H9 (cell line): ENCODE measurements around the gene LPCAT2. TPM values are rescaled to one million over a fixed set of nuclear protein-coding genes. Genes with fewer than 3 reads are reported as not detected.

Experiments
- DNase-seq: peaks from one replicate; pipeline ENCODE4 v3.0.0-alpha.2; 2017
- H2AFZ ChIP-seq: one replicate; pipeline ENCODE4 v1.6.1; 2013; ENCODE audit warnings: mild to moderate bottlenecking, low read length, control low read depth, moderate library complexity
- H2AK5ac ChIP-seq: 2 replicates; pipeline ENCODE4 v1.6.1; 2013; ENCODE audit warnings: low read length, control low read depth, mixed read lengths; ENCODE audit not compliant: insufficient read length
- H2BK120ac ChIP-seq: one replicate; pipeline ENCODE4 v1.6.1; 2013; ENCODE audit warnings: low read depth, mild to moderate bottlenecking, low read length, control low read depth, inconsistent platforms; ENCODE audit not compliant: poor library complexity, severe bottlenecking
- H2BK12ac ChIP-seq: 2 replicates; pipeline ENCODE4 v1.6.1; 2013; ENCODE audit warnings: low read length, control low read depth, mixed read lengths, low read depth; ENCODE audit not compliant: insufficient read length
- H2BK15ac ChIP-seq: 2 replicates; pipeline ENCODE4 v1.6.1; 2013; ENCODE audit warnings: low read depth, low read length, control low read depth
- H2BK20ac ChIP-seq: one replicate; pipeline ENCODE4 v1.6.1; 2013; ENCODE audit warnings: low read depth, mild to moderate bottlenecking, low read length, control low read depth, inconsistent platforms; ENCODE audit not compliant: poor library complexity, severe bottlenecking
- H2BK5ac ChIP-seq: 2 replicates; pipeline ENCODE4 v1.6.1; 2013; ENCODE audit warnings: low read length, control low read depth, mixed read lengths; ENCODE audit not compliant: insufficient read length
- H3K14ac ChIP-seq: 2 replicates; pipeline ENCODE4 v1.6.1; 2013; ENCODE audit warnings: low read length, control low read depth; ENCODE audit not compliant: insufficient read depth
- H3K18ac ChIP-seq: 2 replicates; pipeline ENCODE4 v1.6.1; 2013; ENCODE audit warnings: low read depth, mild to moderate bottlenecking, mixed read lengths, low read length, control low read depth; ENCODE audit not compliant: insufficient read length
- H3K23ac ChIP-seq: 2 replicates; pipeline ENCODE4 v1.6.1; 2013; ENCODE audit warnings: low read length, control low read depth, mixed read lengths, low read depth; ENCODE audit not compliant: insufficient read length
- H3K23me2 ChIP-seq: 2 replicates; pipeline ENCODE4 v1.6.1; 2013; ENCODE audit warnings: low read depth, mild to moderate bottlenecking, mixed read lengths, low read length, control low read depth; ENCODE audit not compliant: insufficient read length, poor library complexity, severe bottlenecking
- H3K27ac ChIP-seq: 2 replicates; pipeline ENCODE4 v1.5.1; 2013; ENCODE audit warnings: low read length, control low read depth, mixed read lengths, low read depth; ENCODE audit not compliant: insufficient read length
- H3K27me3 ChIP-seq: 2 replicates; pipeline ENCODE4 v1.6.1; 2013; ENCODE audit warnings: low read length, control low read depth, inconsistent platforms; ENCODE audit not compliant: insufficient read depth
- H3K4ac ChIP-seq: 2 replicates; pipeline ENCODE4 v1.6.1; 2013; ENCODE audit warnings: low read depth, mild to moderate bottlenecking, control low read depth, inconsistent platforms, low read length, moderate library complexity
- H3K4me1 ChIP-seq: 2 replicates; pipeline ENCODE4 v1.6.1; 2013; ENCODE audit warnings: low read length, control low read depth, inconsistent platforms; ENCODE audit not compliant: insufficient read depth
- H3K4me2 ChIP-seq: 2 replicates; pipeline ENCODE4 v1.6.1; 2013; ENCODE audit warnings: low read length, control low read depth, mixed read lengths; ENCODE audit not compliant: insufficient read length, insufficient read depth
- H3K56ac ChIP-seq: 2 replicates; pipeline ENCODE4 v1.6.1; 2013; ENCODE audit warnings: low read depth, mild to moderate bottlenecking, mixed read lengths, low read length, control low read depth; ENCODE audit not compliant: insufficient read length
- H3K79me1 ChIP-seq: 2 replicates; pipeline ENCODE4 v1.6.1; 2013; ENCODE audit warnings: low read depth, mild to moderate bottlenecking, moderate library complexity, low read length, control low read depth, inconsistent platforms; ENCODE audit not compliant: insufficient read depth, poor library complexity, severe bottlenecking
- H3K79me2 ChIP-seq: 2 replicates; pipeline ENCODE4 v1.6.1; 2013; ENCODE audit warnings: low read length, control low read depth, inconsistent platforms; ENCODE audit not compliant: insufficient read depth
- H3K9ac ChIP-seq: 2 replicates; pipeline ENCODE4 v1.6.1; 2013; ENCODE audit warnings: low read length, control low read depth, mixed read lengths; ENCODE audit not compliant: insufficient read length; ENCODE audit errors: extremely low read depth
- H3K9me3 ChIP-seq: one replicate; pipeline ENCODE4 v1.6.1; 2013; ENCODE audit warnings: low read depth, low read length, inconsistent platforms; ENCODE audit not compliant: control insufficient read depth
- H3T11ph ChIP-seq: one replicate; pipeline ENCODE4 v1.6.1; 2013; ENCODE audit warnings: mild to moderate bottlenecking, low read length, control low read depth, inconsistent platforms
- H4K20me1 ChIP-seq: one replicate; pipeline ENCODE4 v1.6.1; 2013; ENCODE audit not compliant: control insufficient read depth, insufficient read length, insufficient read depth
- H4K5ac ChIP-seq: 2 replicates; pipeline ENCODE4 v1.6.1; 2013; ENCODE audit warnings: low read depth, mild to moderate bottlenecking, mixed read lengths, low read length, control low read depth; ENCODE audit not compliant: insufficient read length
- H4K8ac ChIP-seq: replicated peaks from 2 replicates; pipeline ENCODE4 v1.6.1; 2013; ENCODE audit warnings: low read length, control low read depth, mixed read lengths, low read depth; ENCODE audit not compliant: insufficient read length
- H4K91ac ChIP-seq: 2 replicates; pipeline ENCODE4 v1.6.1; 2013; ENCODE audit warnings: low read depth, mild to moderate bottlenecking, moderate library complexity, mixed read lengths, low read length, control low read depth; ENCODE audit not compliant: insufficient read length
- H3K27ac Mint-ChIP-seq, 3 experiments: 2 replicates in 2 of 3; 3 replicates in 1 of 3; pipeline ENCODE4 v1.8.0; 2020 to 2021; ENCODE audit warnings: mixed read lengths in 3 of 3, mild to moderate bottlenecking in 1 of 3, moderate library complexity in 1 of 3
- H3K27me3 Mint-ChIP-seq: 2 replicates; pipeline ENCODE4 v1.8.0; 2021; ENCODE audit warnings: low read depth, mild to moderate bottlenecking, moderate library complexity, mixed read lengths
- H3K36me3 Mint-ChIP-seq, 3 experiments: 2 replicates in 2 of 3; 3 replicates in 1 of 3; pipeline ENCODE4 v1.8.0; 2020 to 2021; ENCODE audit warnings: low read depth in 3 of 3, mixed read lengths in 3 of 3; ENCODE audit not compliant: insufficient read depth in 1 of 3
- H3K4me1 Mint-ChIP-seq, 2 experiments: 2 replicates each; pipeline ENCODE4 v1.8.0; 2020; ENCODE audit warnings: mixed read lengths in 2 of 2
- H3K4me3 Mint-ChIP-seq, 2 experiments: 2 replicates in 1 of 2; 3 replicates in 1 of 2; pipeline ENCODE4 v1.8.0; 2020 to 2021; ENCODE audit warnings: mild to moderate bottlenecking in 2 of 2, mixed read lengths in 2 of 2, moderate library complexity in 1 of 2
- H3K9me3 Mint-ChIP-seq, 2 experiments: 2 replicates in 1 of 2; 3 replicates in 1 of 2; pipeline ENCODE4 v1.8.0; 2020; ENCODE audit warnings: mild to moderate bottlenecking in 2 of 2, mixed read lengths in 2 of 2, moderate library complexity in 1 of 2
- WGBS: extraction: QIAGEN DNeasy Blood & Tissue Kit; methylation state at CpG from one replicate; pipeline ENCODE4 v1.1.7; 2013; ENCODE audit warnings: missing lambda C conversion rate, low lambda C conversion rate, mixed read lengths; ENCODE audit not compliant: insufficient read length; ENCODE audit errors: extremely low coverage; 5-methylcytosine and 5-hydroxymethylcytosine counted together
- total RNA-seq: library from RNA; stranded (reverse); gene quantifications from 2 replicates; pipeline ENCODE4 v1.2.1, GENCODE V29; 2021
- TF ChIP-seq, protein P1 (sequence below): fragments of 200-600 bp; sonication (generic); conservative IDR thresholded peaks from 3 replicates; pipeline ENCODE4 v1.8.0; 2021; ENCODE audit warnings: antibody characterized with exemption, mild to moderate bottlenecking

Gene LPCAT2
- total RNA-seq, 1 experiment from 2014 or later, result 2.8 TPM

DNA sequence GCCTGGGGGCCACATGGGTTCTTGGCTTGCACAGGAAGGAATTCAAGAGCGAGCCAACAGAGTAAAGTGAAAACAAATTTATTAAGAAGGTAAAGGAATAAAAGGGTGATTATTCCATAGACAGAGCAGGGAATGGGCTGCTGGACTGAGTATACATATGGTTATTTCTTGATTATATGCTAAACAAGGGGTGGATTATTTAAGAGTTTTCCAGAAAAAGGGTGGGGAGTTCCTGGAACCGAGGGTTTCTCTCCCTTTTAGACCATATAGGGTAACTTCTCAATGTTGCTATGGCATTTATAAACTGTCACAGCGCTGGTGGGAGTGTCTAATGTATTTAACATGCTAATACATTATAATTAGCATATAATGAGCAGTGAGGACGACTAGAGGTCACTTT, 27.8 kb upstream of the LPCAT2 start:
- H3K27ac ChIP-seq, result no peak overlapping the region
- H2BK5ac ChIP-seq, result no peak overlapping the region
- H4K5ac ChIP-seq, result no peak overlapping the region
- no peaks in the 10 kb centered on the region for H3K79me2 ChIP-seq
- H4K8ac ChIP-seq, result no peak overlapping the region
- no peak overlapping the region for H3K23ac ChIP-seq
- H4K20me1 ChIP-seq, result no peaks in the 10 kb centered on the region
- H3K27me3 Mint-ChIP-seq, result peaks cover 68% of the 10 kb centered on the region
- DNase-seq, result no peak
- H3T11ph ChIP-seq, result no peak overlapping the region
- H3K4me1 Mint-ChIP-seq, result peaks cover 31 to 34% of the 10 kb centered on the region in 2 experiments
- no CpG with 5 or more reads among the region's 4 CpGs for WGBS
- H3K79me1 ChIP-seq, result no peaks in the 10 kb centered on the region
- no peak overlapping the region for H2AFZ ChIP-seq
- no peak overlapping the region for H3K27ac Mint-ChIP-seq
- no peak overlapping the region for H2AK5ac ChIP-seq
- TF ChIP-seq, protein P1, sequence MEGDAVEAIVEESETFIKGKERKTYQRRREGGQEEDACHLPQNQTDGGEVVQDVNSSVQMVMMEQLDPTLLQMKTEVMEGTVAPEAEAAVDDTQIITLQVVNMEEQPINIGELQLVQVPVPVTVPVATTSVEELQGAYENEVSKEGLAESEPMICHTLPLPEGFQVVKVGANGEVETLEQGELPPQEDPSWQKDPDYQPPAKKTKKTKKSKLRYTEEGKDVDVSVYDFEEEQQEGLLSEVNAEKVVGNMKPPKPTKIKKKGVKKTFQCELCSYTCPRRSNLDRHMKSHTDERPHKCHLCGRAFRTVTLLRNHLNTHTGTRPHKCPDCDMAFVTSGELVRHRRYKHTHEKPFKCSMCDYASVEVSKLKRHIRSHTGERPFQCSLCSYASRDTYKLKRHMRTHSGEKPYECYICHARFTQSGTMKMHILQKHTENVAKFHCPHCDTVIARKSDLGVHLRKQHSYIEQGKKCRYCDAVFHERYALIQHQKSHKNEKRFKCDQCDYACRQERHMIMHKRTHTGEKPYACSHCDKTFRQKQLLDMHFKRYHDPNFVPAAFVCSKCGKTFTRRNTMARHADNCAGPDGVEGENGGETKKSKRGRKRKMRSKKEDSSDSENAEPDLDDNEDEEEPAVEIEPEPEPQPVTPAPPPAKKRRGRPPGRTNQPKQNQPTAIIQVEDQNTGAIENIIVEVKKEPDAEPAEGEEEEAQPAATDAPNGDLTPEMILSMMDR, result no peak
- no peak overlapping the region for H4K91ac ChIP-seq
- peaks cover 30% of the 10 kb centered on the region for H3K27me3 ChIP-seq
- H3K18ac ChIP-seq, result no peak overlapping the region
- no peaks in the 10 kb centered on the region; the same call in 1 of the 2 replicates for H3K4me1 ChIP-seq
- H2BK20ac ChIP-seq, result no peak overlapping the region
- H3K56ac ChIP-seq, result no peak overlapping the region
- H3K36me3 Mint-ChIP-seq, result peaks cover 5 to 15% (median 11%) of the 10 kb centered on the region in 3 experiments; a peak in 6 of 7 replicates
- H2BK15ac ChIP-seq, result no peak overlapping the region
- H3K4me3 Mint-ChIP-seq, result peak overlapping the region in 1 of 2 experiments; percentile 96; a peak in 3 of 5 replicates
- no peak overlapping the region for H3K4me2 ChIP-seq
- no peak overlapping the region for H3K14ac ChIP-seq
- H3K9ac ChIP-seq, result no peak overlapping the region
- no peaks in the 10 kb centered on the region for H3K9me3 ChIP-seq
- H3K9me3 Mint-ChIP-seq, result peaks cover 0 to 2% of the 10 kb centered on the region in 2 experiments; a peak in 3 of 5 replicates
- H3K4ac ChIP-seq, result no peak overlapping the region
- peaks cover 20% of the 10 kb centered on the region for H3K23me2 ChIP-seq
- H2BK120ac ChIP-seq, result no peak overlapping the region
- no peak overlapping the region for H2BK12ac ChIP-seq
